A673 (cell line): ENCODE data around the gene KCNMA1. TPM values are rescaled to one million over a fixed set of nuclear protein-coding genes. Genes with fewer than 3 reads are reported as not detected.
"Not testable (repeated sequence)": the region's sequence is repeated elsewhere in the genome, so short reads cannot be mapped to it uniquely, and the experiment has no call there.

Experiments
- BruUV-seq: library from RNA; stranded (reverse); fragments of 400-500 nt; replicated peaks from 2 replicates; lab custom pipeline; 2021; lab: Mats Ljungman, UMichigan
- CTCF ChIA-PET: fragments of 300-600 bp; sonication (Branson Sonifier 250); formaldehyde crosslinking; loops from one replicate; lab custom pipeline; 2022; ENCODE audit warnings: antibody characterized with exemption; lab: Charles Lee
- POLR2A ChIA-PET: fragments of 300-600 bp; sonication (Branson Sonifier 250); formaldehyde crosslinking; loops from one replicate; lab custom pipeline; 2022; ENCODE audit warnings: antibody characterized with exemption; ENCODE audit not compliant: low non-redundant PET; lab: Charles Lee
- DNase-seq: peaks from one replicate; pipeline ENCODE4 v3.0.0-alpha.2; 2015; ENCODE audit warnings: low spot score
- H3K27ac ChIP-seq: fragments of 200-600 bp; sonication (generic); 2 replicates; pipeline ENCODE4 v1.5.1; 2016; ENCODE audit warnings: mixed run types, low read depth, mild to moderate bottlenecking, mixed read lengths, antibody characterized with exemption, low read length; ENCODE audit not compliant: poor library complexity, severe bottlenecking
- H3K27me3 ChIP-seq: fragments of 200-600 bp; sonication (generic); replicated peaks from 2 replicates; pipeline ENCODE4 v1.6.1; 2017; ENCODE audit warnings: mixed run types, low read depth, mild to moderate bottlenecking, mixed read lengths, antibody characterized with exemption, low read length; ENCODE audit not compliant: insufficient read depth, poor library complexity
- H3K36me3 ChIP-seq: fragments of 200-600 bp; sonication (generic); 2 replicates; pipeline ENCODE4 v1.6.1; 2016; ENCODE audit warnings: mixed run types, mild to moderate bottlenecking, mixed read lengths, antibody characterized with exemption, low read length; ENCODE audit not compliant: insufficient read depth, poor library complexity, severe bottlenecking
- H3K4me1 ChIP-seq: fragments of 200-600 bp; sonication (generic); 2 replicates; pipeline ENCODE4 v1.6.1; 2017; ENCODE audit warnings: mixed run types, mild to moderate bottlenecking, mixed read lengths, antibody characterized with exemption, low read length; ENCODE audit not compliant: insufficient read depth, poor library complexity, severe bottlenecking
- H3K4me3 ChIP-seq: fragments of 200-600 bp; sonication (generic); 2 replicates; pipeline ENCODE4 v1.5.1; 2016; ENCODE audit warnings: low read depth, mixed run types, mild to moderate bottlenecking, mixed read lengths, low read length; ENCODE audit not compliant: poor library complexity, severe bottlenecking
- H3K9me3 ChIP-seq: fragments of 200-600 bp; sonication (generic); 2 replicates; pipeline ENCODE4 v1.6.1; 2016; ENCODE audit warnings: mixed run types, low read depth, mild to moderate bottlenecking, mixed read lengths, antibody characterized with exemption, low read length; ENCODE audit not compliant: poor library complexity, severe bottlenecking
- EZH2 ChIP-seq: fragments of 200-600 bp; sonication (generic); IDR thresholded peaks from 2 replicates; pipeline ENCODE4 v1.6.1; 2017; ENCODE audit warnings: borderline replicate concordance, low read depth, mild to moderate bottlenecking, mixed read lengths, antibody characterized with exemption, low read length; ENCODE audit not compliant: poor library complexity, severe bottlenecking
- intact Hi-C: fragments of 100-400 bp; cut with micrococcal nuclease; formaldehyde crosslinking; loops from one replicate; pipeline ENCODE4 v1.10.0; 2022; ENCODE audit not compliant: unreplicated experiment
- total RNA-seq: library from RNA; stranded (reverse); gene quantifications from 2 replicates; pipeline ENCODE4 v1.2.3, GENCODE V29; 2021
- TF ChIP-seq, protein P1 (sequence below): fragments of 300-800, 200-600 bp; sonication (generic); conservative IDR thresholded peaks from 2 replicates; pipeline ENCODE4 v1.5.1; 2017; ENCODE audit warnings: low read depth, mild to moderate bottlenecking, antibody characterized with exemption, low read length, moderate library complexity, mixed read lengths

Gene KCNMA1
- total RNA-seq, 1 experiment from 2014 or later: 0.84 TPM

DNA sequence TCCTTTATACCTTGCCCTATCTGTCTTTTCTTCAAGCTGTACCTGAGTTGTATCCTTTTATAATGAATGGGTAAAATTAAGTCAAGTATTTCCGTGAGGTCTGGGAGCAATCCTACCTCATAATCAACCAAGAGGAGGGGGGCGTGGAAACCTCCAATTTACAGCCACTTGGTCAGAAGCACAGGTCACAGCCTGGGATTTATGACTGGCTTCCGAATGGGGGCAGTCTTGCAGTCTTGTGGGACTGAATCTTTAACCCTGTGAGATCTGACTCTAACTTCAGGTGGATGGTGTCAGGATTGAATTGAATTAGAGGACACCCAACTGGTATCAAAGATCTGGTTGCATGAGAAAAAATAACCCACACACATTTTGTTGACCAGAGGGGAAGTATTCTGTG, 23.5 kb upstream of the KCNMA1 start:
- H3K27me3 ChIP-seq: no peaks in the 10 kb centered on the region
- no peaks in the 10 kb centered on the region for H3K4me1 ChIP-seq
- intact Hi-C loops: no loop called here
- no peak for DNase-seq
- H3K36me3 ChIP-seq: no peaks in the 10 kb centered on the region
- ChIA-PET POLR2A (no interaction called here), CTCF (no interaction called here)
- TF ChIP-seq, protein P1, sequence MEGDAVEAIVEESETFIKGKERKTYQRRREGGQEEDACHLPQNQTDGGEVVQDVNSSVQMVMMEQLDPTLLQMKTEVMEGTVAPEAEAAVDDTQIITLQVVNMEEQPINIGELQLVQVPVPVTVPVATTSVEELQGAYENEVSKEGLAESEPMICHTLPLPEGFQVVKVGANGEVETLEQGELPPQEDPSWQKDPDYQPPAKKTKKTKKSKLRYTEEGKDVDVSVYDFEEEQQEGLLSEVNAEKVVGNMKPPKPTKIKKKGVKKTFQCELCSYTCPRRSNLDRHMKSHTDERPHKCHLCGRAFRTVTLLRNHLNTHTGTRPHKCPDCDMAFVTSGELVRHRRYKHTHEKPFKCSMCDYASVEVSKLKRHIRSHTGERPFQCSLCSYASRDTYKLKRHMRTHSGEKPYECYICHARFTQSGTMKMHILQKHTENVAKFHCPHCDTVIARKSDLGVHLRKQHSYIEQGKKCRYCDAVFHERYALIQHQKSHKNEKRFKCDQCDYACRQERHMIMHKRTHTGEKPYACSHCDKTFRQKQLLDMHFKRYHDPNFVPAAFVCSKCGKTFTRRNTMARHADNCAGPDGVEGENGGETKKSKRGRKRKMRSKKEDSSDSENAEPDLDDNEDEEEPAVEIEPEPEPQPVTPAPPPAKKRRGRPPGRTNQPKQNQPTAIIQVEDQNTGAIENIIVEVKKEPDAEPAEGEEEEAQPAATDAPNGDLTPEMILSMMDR: no peak
- no peak for TF ChIP-seq EZH2
- no peak overlapping the region for H3K4me3 ChIP-seq
- no peaks in the 10 kb centered on the region for H3K9me3 ChIP-seq
- BruUV-seq: no TSS peak
- H3K27ac ChIP-seq: no peak overlapping the region

DNA sequence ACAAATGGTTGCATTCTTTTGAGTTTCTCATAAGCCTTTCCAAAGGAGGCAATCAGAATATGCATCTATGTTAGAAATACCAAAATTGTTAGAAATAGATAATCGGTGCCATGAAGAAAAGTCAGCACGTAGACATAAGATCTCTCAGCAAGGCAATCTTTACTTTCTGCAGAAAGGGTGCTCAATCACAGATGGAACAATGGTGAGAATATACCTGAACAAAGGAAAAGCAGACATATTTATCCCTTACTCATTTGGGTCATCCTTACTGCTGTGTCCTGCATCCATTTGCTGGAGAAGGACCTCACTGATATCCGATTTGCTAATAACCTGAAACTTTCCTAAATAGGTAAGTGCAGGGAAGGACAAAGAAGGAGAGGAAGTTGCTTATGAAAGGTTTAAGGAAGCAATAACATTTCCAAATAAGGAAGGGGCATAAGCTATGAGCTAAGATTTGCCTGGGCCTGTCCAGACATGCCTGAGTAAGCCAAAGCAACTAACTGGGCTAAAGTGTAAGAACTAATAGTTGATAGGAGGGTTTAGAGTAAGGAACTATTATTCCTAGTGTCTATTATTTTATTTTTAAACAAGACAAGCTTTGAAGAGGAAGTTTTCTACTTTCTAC, 21.6 kb upstream of the KCNMA1 start:
- H3K27ac ChIP-seq, H3K4me1 ChIP-seq, H3K9me3 ChIP-seq, DNase-seq, intact Hi-C loops, BruUV-seq, H3K4me3 ChIP-seq, POLR2A ChIA-PET, H3K36me3 ChIP-seq, CTCF ChIA-PET, H3K27me3 ChIP-seq: not testable (repeated sequence)

DNA sequence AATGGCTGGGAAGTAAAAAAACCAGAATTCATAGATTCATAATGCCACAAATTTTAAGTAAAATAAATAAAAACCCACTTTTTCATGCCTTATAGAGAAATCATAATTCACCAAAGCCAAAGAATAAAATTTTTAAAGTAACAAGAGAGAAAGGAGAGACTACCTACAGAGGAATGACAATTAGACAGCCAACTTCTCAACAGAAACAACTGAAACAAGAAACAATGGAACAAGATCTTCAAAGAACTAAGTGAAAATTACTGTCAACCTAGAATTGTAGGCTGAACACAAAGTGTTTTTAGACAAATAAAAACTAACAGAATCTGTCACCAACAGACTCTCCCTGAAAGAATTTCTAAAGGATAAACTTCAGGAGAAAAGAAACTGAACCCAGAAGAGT, 15.6 kb upstream of the KCNMA1 start:
- ChIA-PET CTCF (no interaction called here), POLR2A (no interaction called here)
- Histone ChIP-seq H3K36me3 (no peaks in the 10 kb centered on the region), H3K27me3 (no peaks in the 10 kb centered on the region), H3K4me1 (peaks cover 7% of the 10 kb centered on the region), H3K4me3 (no peak overlapping the region), H3K27ac (no peak overlapping the region), H3K9me3 (peaks cover 10% of the 10 kb centered on the region)
- no TSS peak for BruUV-seq
- intact Hi-C loops: loop anchor here (5.0 kb wide), 2 partner anchors 59 to 104 kb away; no protein-coding TSS in a partner anchor
- no peak for TF ChIP-seq EZH2
- TF ChIP-seq, protein P1: no peak
- DNase-seq: no peak
